ENCODE data around the gene ANO10. TPM values are rescaled to one million over a fixed set of nuclear protein-coding genes. Genes with fewer than 3 reads are reported as not detected.

The ANO10 gene
- total and polyA plus RNA-seq, 4 donors: 19.9 to 33.2 (median 25.3) TPM

DNA sequence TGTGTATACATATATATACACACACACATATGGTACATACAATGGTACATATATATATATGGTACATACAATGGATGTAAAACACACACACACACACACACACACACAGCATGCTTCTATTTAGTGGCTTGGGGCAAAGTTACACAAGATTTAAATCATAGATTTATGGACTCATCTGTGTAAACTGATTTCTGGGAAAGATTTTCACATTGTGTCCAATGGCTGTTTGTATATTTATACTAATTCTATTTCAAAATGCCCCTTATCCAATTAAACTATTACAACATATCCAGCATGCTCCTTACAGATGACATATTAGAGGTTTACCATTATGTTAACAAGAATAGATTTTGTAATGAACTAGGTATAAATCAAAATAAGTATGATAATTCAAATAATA, 94.9 kb downstream of the ANO10 start:
- no peak for DNase-seq
- H3K36me3 ChIP-seq (ENCODE audit: control insufficient read depth in 4 of 4, insufficient read depth in 4 of 4, low read length in 4 of 4): peaks cover 0 to 1% (median 0%) of the 10 kb centered on the region in 4 donors
- H3K9me3 ChIP-seq (ENCODE audit: control insufficient read depth in 4 of 4, insufficient read depth in 3 of 4, low read length in 3 of 4): peaks cover 0 to 4% (median under 1%) of the 10 kb centered on the region in 4 donors
- H3K9ac ChIP-seq (ENCODE audit: insufficient read depth in 1 of 2, low read length in 2 of 2): no peak overlapping the region
- no peak overlapping the region for H3K27ac ChIP-seq (ENCODE audit: low read depth in 1 of 2, low read length in 1 of 2)
- H3K4me1 ChIP-seq (ENCODE audit: control insufficient read depth in 5 of 5, insufficient read depth in 5 of 5, low read length in 5 of 5): no peaks in the 10 kb centered on the region
- TF ChIP-seq, protein P1, sequence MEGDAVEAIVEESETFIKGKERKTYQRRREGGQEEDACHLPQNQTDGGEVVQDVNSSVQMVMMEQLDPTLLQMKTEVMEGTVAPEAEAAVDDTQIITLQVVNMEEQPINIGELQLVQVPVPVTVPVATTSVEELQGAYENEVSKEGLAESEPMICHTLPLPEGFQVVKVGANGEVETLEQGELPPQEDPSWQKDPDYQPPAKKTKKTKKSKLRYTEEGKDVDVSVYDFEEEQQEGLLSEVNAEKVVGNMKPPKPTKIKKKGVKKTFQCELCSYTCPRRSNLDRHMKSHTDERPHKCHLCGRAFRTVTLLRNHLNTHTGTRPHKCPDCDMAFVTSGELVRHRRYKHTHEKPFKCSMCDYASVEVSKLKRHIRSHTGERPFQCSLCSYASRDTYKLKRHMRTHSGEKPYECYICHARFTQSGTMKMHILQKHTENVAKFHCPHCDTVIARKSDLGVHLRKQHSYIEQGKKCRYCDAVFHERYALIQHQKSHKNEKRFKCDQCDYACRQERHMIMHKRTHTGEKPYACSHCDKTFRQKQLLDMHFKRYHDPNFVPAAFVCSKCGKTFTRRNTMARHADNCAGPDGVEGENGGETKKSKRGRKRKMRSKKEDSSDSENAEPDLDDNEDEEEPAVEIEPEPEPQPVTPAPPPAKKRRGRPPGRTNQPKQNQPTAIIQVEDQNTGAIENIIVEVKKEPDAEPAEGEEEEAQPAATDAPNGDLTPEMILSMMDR (IDR thresholded peaks at IDR 0.05; ENCODE audit: control extremely low read depth, extremely low read depth): no peak
- ATAC-seq (ENCODE audit: insufficient read depth, low FRiP score): no peak
- no peak overlapping the region for H3K4me3 ChIP-seq
- H3K27me3 ChIP-seq (ENCODE audit: control insufficient read depth in 3 of 3, insufficient read depth in 3 of 3, low read length in 2 of 3): no peaks in the 10 kb centered on the region

DNA sequence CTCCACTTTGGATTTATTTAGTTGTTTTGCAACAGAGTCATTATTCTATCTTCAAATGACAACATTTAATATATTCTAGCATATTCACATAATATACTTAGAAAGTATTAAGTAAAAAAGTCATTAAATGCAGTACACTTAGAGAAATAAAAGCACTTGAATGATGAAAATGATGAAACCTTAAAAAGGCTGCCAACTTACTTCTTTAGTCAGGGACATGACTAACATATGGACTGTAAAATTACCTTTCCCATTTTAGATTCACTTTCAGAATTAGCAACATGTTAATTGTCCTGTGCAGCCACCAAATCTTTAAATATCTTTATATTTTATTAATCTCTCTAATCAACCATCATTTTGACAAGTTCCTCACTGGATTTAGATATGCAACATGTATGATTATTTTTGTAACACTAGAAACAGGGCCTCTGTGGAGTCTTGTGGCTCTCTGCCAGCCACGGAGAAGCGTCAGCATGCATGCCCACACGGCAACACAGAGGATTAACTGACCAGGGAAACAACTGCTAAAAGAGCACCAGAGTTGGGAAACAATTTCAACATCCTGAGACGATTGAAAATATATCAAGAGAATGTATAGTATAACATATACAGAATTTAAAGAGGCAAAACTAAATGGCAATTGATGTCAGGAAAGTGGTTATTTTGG, 95.7 kb downstream of the ANO10 start:
- Histone ChIP-seq H3K27ac (ENCODE audit: low read depth in 1 of 2, low read length in 1 of 2) (no peak overlapping the region), H3K9me3 (ENCODE audit: control insufficient read depth in 4 of 4, insufficient read depth in 3 of 4, low read length in 3 of 4) (peaks cover 0 to 4% (median under 1%) of the 10 kb centered on the region in 4 donors), H3K36me3 (ENCODE audit: control insufficient read depth in 4 of 4, insufficient read depth in 4 of 4, low read length in 4 of 4) (peaks cover 0 to 1% (median 0%) of the 10 kb centered on the region in 4 donors), H3K4me1 (ENCODE audit: control insufficient read depth in 5 of 5, insufficient read depth in 5 of 5, low read length in 5 of 5) (no peaks in the 10 kb centered on the region), H3K9ac (ENCODE audit: insufficient read depth in 1 of 2, low read length in 2 of 2) (no peak overlapping the region), H3K4me3 (no peak overlapping the region), H3K27me3 (ENCODE audit: control insufficient read depth in 3 of 3, insufficient read depth in 3 of 3, low read length in 2 of 3) (no peaks in the 10 kb centered on the region)
- DNase-seq: no peak
- TF ChIP-seq, protein P1 (IDR thresholded peaks at IDR 0.05; ENCODE audit: control extremely low read depth, extremely low read depth): no peak
- WGBS, 2 donors: 34 to 69% methylated on average over 4 of the region's 4 CpGs
- no peak for ATAC-seq (ENCODE audit: insufficient read depth, low FRiP score)

DNA sequence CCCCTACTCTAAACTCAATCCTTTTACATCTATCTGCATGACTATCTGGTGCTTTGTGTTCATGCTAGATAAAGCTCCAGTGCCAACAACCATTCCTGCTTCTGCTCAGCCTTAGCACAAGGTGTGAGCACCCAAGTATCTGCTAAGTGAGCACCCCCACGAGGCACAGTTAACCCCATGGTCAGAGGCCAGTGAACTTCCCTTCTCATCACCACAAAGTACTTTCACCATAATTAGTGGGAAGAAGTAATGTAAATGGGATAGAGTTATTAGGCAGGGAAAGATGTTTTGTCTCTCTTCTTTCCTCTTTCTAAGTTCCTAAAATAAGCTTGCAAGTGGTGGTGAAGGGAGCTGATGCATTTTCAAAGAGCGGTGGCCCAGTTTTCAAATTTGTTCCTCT, 96.4 kb downstream of the ANO10 start:
- Histone ChIP-seq H3K4me3 (no peak overlapping the region), H3K27ac (ENCODE audit: low read depth in 1 of 2, low read length in 1 of 2) (no peak overlapping the region), H3K9me3 (ENCODE audit: control insufficient read depth in 4 of 4, insufficient read depth in 3 of 4, low read length in 3 of 4) (peaks cover 0 to 4% (median under 1%) of the 10 kb centered on the region in 4 donors), H3K27me3 (ENCODE audit: control insufficient read depth in 3 of 3, insufficient read depth in 3 of 3, low read length in 2 of 3) (no peaks in the 10 kb centered on the region), H3K4me1 (ENCODE audit: control insufficient read depth in 5 of 5, insufficient read depth in 5 of 5, low read length in 5 of 5) (no peaks in the 10 kb centered on the region), H3K9ac (ENCODE audit: insufficient read depth in 1 of 2, low read length in 2 of 2) (no peak overlapping the region), H3K36me3 (ENCODE audit: control insufficient read depth in 4 of 4, insufficient read depth in 4 of 4, low read length in 4 of 4) (peaks cover 0 to 1% (median 0%) of the 10 kb centered on the region in 4 donors)
- ATAC-seq (ENCODE audit: insufficient read depth, low FRiP score): no peak
- TF ChIP-seq, protein P1 (IDR thresholded peaks at IDR 0.05; ENCODE audit: control extremely low read depth, extremely low read depth): no peak
- WGBS, 2 donors: 51 to 75% methylated on average over 2 of the region's 2 CpGs
- no peak for DNase-seq
